ENCODE results near the gene PEPD.

PEPD gene

DNA sequence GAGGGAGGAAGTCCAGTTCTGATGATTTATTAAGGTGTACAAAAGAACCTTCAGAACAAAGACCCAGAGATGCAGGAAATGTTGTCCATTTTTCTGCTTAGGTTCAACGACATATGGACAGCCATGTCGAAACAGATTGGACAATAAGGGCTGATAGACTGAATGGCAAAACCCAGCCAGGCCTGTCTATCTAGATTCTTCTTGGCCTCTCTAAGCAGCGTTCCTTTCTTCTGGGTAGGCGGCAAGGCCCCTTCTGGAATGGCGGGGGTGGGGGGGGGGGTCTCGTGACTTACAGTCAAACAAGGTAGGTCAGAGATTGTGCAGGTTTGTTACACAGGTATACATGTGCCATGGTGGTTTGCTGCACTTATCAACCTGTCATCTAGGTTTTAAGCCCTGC is 39.7 kb upstream of the PEPD start:
- Mint-ChIP-seq H3K4me1 (no peaks in the 10 kb centered on the region), H3K36me3 (ENCODE audit: low read depth) (no peaks in the 10 kb centered on the region), H3K9me3 (no peaks in the 10 kb centered on the region), H3K27ac (peak overlapping the region; percentile 78), H3K27me3 (ENCODE audit: low read depth, poor library complexity) (peaks cover 39% of the 10 kb centered on the region), H3K4me3 (no peak overlapping the region)
- no peak for DNase-seq
- TF ChIP-seq CTCF (IDR thresholded peaks at IDR 0.05) = no peak

DNA sequence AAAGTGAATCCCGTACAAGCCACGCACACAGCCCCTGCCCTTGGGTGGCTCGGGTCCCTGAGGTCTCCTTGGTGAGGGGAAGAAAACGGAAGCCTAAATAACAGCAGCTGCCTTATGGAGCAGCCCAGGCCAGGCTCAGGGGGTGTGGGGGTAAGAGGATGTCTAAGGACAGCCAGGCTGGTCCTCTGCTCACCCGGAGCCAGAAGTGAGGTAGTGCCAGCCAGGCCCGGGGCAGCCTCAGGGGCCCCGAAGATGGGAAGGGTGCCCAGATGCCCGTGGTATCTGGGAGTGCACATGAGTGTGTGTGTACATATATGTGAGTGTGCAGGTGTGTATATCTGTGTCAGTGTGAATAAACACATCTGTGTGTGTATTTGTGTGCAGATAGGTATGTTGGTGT is 38.4 kb upstream of the PEPD start:
- Mint-ChIP-seq H3K27me3 (ENCODE audit: low read depth, poor library complexity) (peaks cover 40% of the 10 kb centered on the region), H3K4me1 (no peaks in the 10 kb centered on the region), H3K9me3 (no peaks in the 10 kb centered on the region), H3K27ac (no peak overlapping the region), H3K36me3 (ENCODE audit: low read depth) (no peaks in the 10 kb centered on the region), H3K4me3 (no peak overlapping the region)
- no peak for DNase-seq
- no peak for TF ChIP-seq CTCF (IDR thresholded peaks at IDR 0.05)

DNA sequence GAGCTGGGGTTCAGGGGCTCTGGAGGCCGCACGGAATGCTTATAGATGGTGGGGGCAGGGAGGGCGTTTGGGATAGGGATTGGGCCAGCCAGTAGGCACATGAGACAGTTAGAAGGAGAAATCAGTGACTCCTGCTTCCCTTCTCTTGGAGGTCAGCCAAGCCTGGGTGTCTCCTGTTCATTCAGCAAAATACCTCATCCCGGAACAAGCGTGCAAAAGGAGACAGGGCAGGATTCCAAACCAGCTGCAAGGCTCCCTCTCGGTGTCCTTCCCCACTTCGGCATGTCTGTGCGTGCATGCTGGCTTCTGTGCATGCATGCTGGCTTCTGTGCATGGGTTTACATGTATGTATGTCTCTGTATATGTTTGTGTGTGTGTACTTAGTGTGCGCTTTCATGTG is 37.3 kb upstream of the PEPD start:
- H3K4me3 Mint-ChIP-seq = no peak overlapping the region
- H3K9me3 Mint-ChIP-seq = no peaks in the 10 kb centered on the region
- TF ChIP-seq CTCF (IDR thresholded peaks at IDR 0.05) = no peak
- no peaks in the 10 kb centered on the region for H3K36me3 Mint-ChIP-seq (ENCODE audit: low read depth)
- no peak for DNase-seq
- no peaks in the 10 kb centered on the region for H3K4me1 Mint-ChIP-seq
- no peak overlapping the region for H3K27ac Mint-ChIP-seq
- peaks cover 41% of the 10 kb centered on the region for H3K27me3 Mint-ChIP-seq (ENCODE audit: low read depth, poor library complexity)

DNA sequence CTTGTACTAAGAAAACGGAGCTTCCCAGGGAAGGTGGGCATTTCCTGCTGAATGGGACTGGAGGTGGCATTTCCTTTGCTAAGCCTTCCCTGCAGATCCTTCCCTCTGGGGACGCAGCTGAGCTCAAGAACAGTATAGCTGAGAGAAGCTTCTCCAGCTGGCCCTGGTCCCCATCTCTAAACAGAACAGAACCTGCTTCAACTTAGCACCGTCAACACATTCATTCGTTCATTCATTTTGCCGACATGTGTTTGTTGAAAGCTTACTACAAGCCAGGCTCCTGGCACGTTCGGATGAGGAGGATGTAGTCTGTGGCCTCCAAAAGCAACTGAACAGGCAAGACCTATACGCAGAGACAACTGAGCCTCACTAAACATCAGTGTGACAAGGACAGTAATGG is 36.6 kb upstream of the PEPD start:
- H3K36me3 Mint-ChIP-seq (ENCODE audit: low read depth) = no peaks in the 10 kb centered on the region
- peaks cover 41% of the 10 kb centered on the region for H3K27me3 Mint-ChIP-seq (ENCODE audit: low read depth, poor library complexity)
- no peak overlapping the region for H3K27ac Mint-ChIP-seq
- H3K9me3 Mint-ChIP-seq = no peaks in the 10 kb centered on the region
- no peak overlapping the region for H3K4me3 Mint-ChIP-seq
- no peaks in the 10 kb centered on the region for H3K4me1 Mint-ChIP-seq
- no peak for TF ChIP-seq CTCF (IDR thresholded peaks at IDR 0.05)
- DNase-seq = no peak

DNA sequence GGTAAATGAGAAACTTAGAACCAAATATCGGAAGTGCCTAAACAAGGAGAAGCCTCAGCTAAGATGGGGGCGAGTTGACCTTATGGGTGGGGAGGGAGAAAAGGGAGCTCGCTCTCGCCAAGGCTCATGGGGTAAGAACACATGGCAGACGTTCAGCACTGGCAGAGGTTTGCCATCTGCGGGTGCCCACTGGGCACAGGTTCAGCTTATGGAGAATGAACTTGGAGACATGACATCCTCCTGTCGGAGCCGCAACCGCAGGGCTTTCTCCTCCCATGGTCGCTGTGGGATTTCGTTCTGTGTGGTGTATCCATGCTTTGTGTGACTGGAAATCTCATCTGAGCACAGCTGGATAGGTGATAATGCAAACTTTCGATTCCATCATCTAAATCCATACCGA is 36.1 kb upstream of the PEPD start:
- no peak overlapping the region for H3K27ac Mint-ChIP-seq
- no peaks in the 10 kb centered on the region for H3K9me3 Mint-ChIP-seq
- no peak for TF ChIP-seq CTCF (IDR thresholded peaks at IDR 0.05)
- H3K27me3 Mint-ChIP-seq (ENCODE audit: low read depth, poor library complexity) = peaks cover 41% of the 10 kb centered on the region
- H3K4me1 Mint-ChIP-seq = no peaks in the 10 kb centered on the region
- no peak for DNase-seq
- H3K36me3 Mint-ChIP-seq (ENCODE audit: low read depth) = no peaks in the 10 kb centered on the region
- no peak overlapping the region for H3K4me3 Mint-ChIP-seq

DNA sequence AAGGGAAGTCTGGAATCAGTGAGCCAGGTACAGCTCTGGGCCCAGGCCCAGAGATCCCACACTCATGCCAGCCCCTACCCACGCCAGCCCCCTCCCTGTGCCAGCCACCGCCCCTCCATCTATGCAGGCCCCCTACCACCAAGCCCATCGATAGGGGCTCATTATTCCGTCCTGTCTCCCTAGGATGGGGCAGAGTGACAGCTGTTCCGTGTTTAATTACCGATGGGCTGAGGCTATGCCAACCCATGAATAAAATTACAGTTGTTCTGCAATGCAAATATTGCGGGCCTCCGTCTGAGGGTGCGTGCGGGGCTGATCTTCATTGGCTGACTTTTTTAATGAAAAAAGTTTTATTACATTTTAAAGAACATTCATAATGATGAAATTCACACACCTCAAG is 35.6 kb upstream of the PEPD start:
- DNase-seq = no peak
- H3K27me3 Mint-ChIP-seq (ENCODE audit: low read depth, poor library complexity) = peaks cover 41% of the 10 kb centered on the region
- no peaks in the 10 kb centered on the region for H3K36me3 Mint-ChIP-seq (ENCODE audit: low read depth)
- no peak for TF ChIP-seq CTCF (IDR thresholded peaks at IDR 0.05)
- H3K4me3 Mint-ChIP-seq = no peak overlapping the region
- H3K27ac Mint-ChIP-seq = no peak overlapping the region
- H3K9me3 Mint-ChIP-seq = no peaks in the 10 kb centered on the region
- no peaks in the 10 kb centered on the region for H3K4me1 Mint-ChIP-seq

All from nephron progenitor cell (in vitro differentiated cells).